GM21360 (cell line): Measurements from ENCODE around the gene TAGLN2.

Source experiments
- ATAC-seq: cut with Tn5 transposase; IDR thresholded peaks from one replicate; pipeline ENCODE4 v1.9.1; 2021; ENCODE audit warnings: mild to moderate bottlenecking, moderate library complexity; ENCODE audit not compliant: unreplicated experiment

Gene TAGLN2

GRCh38 chr1:159880430-159880829, 44.9 kb downstream of the TAGLN2 start:
- no peak for ATAC-seq

- no peak for ATAC-seq
These were observed 45.3 kb downstream of the TAGLN2 start for GRCh38 chr1:159879977-159880376.

- ATAC-seq = no peak
These were observed 46.2 kb downstream of the TAGLN2 start for GRCh38 chr1:159879136-159879535.

- no peak for ATAC-seq
These were observed 47.4 kb downstream of the TAGLN2 start for GRCh38 chr1:159877695-159878444.

GRCh38 chr1:159873530-159874143, 51.7 kb downstream of the TAGLN2 start:
- no peak for ATAC-seq

- no peak for ATAC-seq
These were observed 52.4 kb downstream of the TAGLN2 start for GRCh38 chr1:159872891-159873290.

GRCh38 chr1:159870704-159871103, 54.6 kb downstream of the TAGLN2 start:
- ATAC-seq = no peak

GRCh38 chr1:159869607-159870006, 55.7 kb downstream of the TAGLN2 start:
- no peak for ATAC-seq

GRCh38 chr1:159869173-159869572, 56.1 kb downstream of the TAGLN2 start:
- ATAC-seq = no peak

- ATAC-seq = no peak
These were observed 56.5 kb downstream of the TAGLN2 start for GRCh38 chr1:159868766-159869165.
